K562 (cell line): ENCODE data around the gene PPIAL4G. TPM values are rescaled to one million over a fixed set of nuclear protein-coding genes. Genes with fewer than 3 reads are reported as not detected.

Source experiments
- MAFF ChIP-seq: IDR thresholded peaks from 2 replicates; pipeline ENCODE4 v1.6.1; 2012; ENCODE audit warnings: low read length, improper control_type of control experiment
- MBD2 ChIP-seq: sonication (generic); IDR thresholded peaks from 2 replicates; pipeline ENCODE4 v1.6.1; 2016; ENCODE audit warnings: low read depth, borderline replicate concordance
- NFRKB ChIP-seq: fragments of 450-650 bp; IDR thresholded peaks from 2 replicates; pipeline ENCODE4 v1.6.1; 2016; ENCODE audit warnings: low read depth
- TBL1XR1 ChIP-seq, 2 experiments: IDR thresholded peaks; 2 replicates each; pipeline ENCODE4 v1.6.1; 2012; ENCODE audit warnings: improper control_type of control experiment in 2 of 2, low read length in 2 of 2, mild to moderate bottlenecking in 1 of 2
- ZC3H11A ChIP-seq: IDR thresholded peaks from 2 replicates; pipeline ENCODE4 v1.6.1; 2012; ENCODE audit warnings: low read depth, low read length, improper control_type of control experiment
- ZNF407 ChIP-seq: fragments of 450-650 bp; IDR thresholded peaks from 2 replicates; pipeline ENCODE4 v1.6.1; 2016; ENCODE audit warnings: low read depth
- ZNF586 ChIP-seq: fragments of 450-650 bp; formaldehyde crosslinking; conservative IDR thresholded peaks from 2 replicates; pipeline ENCODE4 v1.4.0; 2020; ENCODE audit warnings: mild to moderate bottlenecking, moderate library complexity
- ZNF77 ChIP-seq: fragments of 250-450 bp; sonication (Bioruptor Pico); IDR thresholded peaks from 2 replicates; pipeline ENCODE4 v1.5.0; 2020
- polyA plus RNA-seq, 8 experiments: library from polyadenylated mRNA; depleted of rRNA in 4 of 8; stranded (reverse) in 5 of 8; unstranded in 3 of 8; fragments of >200 nt; fragmentation: Nextera tagmentation in 2 of 8; fragmentation: Illumina TruSeq in 1 of 8; extraction: Ambion mirVana in 2 of 8; extraction: Trizol in 1 of 8; gene quantifications; 2 replicates each; pipeline versions ENCODE4 v1.2.1 to v1.2.3, GENCODE V29; 2011 to 2014; ENCODE audit warnings: inconsistent platforms in 1 of 8, missing spikeins in 1 of 8
- total RNA-seq, 7 experiments: library from RNA; depleted of rRNA in 6 of 7; stranded (reverse); fragments of >200 nt in 6 of 7; fragmentation: Illumina TruSeq in 2 of 7; extraction: Trizol in 2 of 7; gene quantifications; 2 replicates each; pipeline versions ENCODE4 v1.2.1 to v1.2.3, GENCODE V29; 2011 to 2021; ENCODE audit warnings: low replicate concordance in 1 of 7
- TF ChIP-seq, protein P1 (sequence below): IDR thresholded peaks from 2 replicates; pipeline ENCODE4 v1.6.1; 2011; ENCODE audit not compliant: insufficient read length; ENCODE audit errors: extremely low read depth
- TF ChIP-seq, protein P2 (sequence below): fragments of 250-450 bp; sonication (Bioruptor Pico); IDR thresholded peaks from 2 replicates; pipeline ENCODE4 v1.4.0; 2020; ENCODE audit warnings: mild to moderate bottlenecking, moderate library complexity, borderline replicate concordance

PPIAL4G gene
- total and polyA plus RNA-seq, 9 of the 15 experiments (the other 6 are each of a cell fraction or from before 2014, with no cell fraction given): not detected

GRCh38 chr1:148522561-148523204 lies 39.6 kb upstream of the PPIAL4G start (continued):
- 0 out of 2 replicates have a peak, but pooled peaks have one; percentile 13 for TF ChIP-seq ZNF407
- TF ChIP-seq NFRKB: peak; percentile 60
- TF ChIP-seq MAFF: peak; percentile 94
- TF ChIP-seq MBD2: peak; percentile 97
- TF ChIP-seq, protein P1, sequence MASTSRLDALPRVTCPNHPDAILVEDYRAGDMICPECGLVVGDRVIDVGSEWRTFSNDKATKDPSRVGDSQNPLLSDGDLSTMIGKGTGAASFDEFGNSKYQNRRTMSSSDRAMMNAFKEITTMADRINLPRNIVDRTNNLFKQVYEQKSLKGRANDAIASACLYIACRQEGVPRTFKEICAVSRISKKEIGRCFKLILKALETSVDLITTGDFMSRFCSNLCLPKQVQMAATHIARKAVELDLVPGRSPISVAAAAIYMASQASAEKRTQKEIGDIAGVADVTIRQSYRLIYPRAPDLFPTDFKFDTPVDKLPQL: peak; percentile 93
- peak; percentile 52; the same call in 1 of the 2 replicates for TF ChIP-seq ZC3H11A
- TF ChIP-seq, protein P2, sequence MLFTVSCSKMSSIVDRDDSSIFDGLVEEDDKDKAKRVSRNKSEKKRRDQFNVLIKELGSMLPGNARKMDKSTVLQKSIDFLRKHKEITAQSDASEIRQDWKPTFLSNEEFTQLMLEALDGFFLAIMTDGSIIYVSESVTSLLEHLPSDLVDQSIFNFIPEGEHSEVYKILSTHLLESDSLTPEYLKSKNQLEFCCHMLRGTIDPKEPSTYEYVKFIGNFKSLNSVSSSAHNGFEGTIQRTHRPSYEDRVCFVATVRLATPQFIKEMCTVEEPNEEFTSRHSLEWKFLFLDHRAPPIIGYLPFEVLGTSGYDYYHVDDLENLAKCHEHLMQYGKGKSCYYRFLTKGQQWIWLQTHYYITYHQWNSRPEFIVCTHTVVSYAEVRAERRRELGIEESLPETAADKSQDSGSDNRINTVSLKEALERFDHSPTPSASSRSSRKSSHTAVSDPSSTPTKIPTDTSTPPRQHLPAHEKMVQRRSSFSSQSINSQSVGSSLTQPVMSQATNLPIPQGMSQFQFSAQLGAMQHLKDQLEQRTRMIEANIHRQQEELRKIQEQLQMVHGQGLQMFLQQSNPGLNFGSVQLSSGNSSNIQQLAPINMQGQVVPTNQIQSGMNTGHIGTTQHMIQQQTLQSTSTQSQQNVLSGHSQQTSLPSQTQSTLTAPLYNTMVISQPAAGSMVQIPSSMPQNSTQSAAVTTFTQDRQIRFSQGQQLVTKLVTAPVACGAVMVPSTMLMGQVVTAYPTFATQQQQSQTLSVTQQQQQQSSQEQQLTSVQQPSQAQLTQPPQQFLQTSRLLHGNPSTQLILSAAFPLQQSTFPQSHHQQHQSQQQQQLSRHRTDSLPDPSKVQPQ (CRISPR knock-in tag): 0 out of 2 replicates have a peak, but pooled peaks have one; percentile 8
- peak; percentile 97 for TF ChIP-seq ZNF586
- peak; percentile 77 to 91; a peak in 3 of 4 replicates for TF ChIP-seq TBL1XR1 (IDR thresholded peaks at IDR 0.05; ENCODE audit: low read length in 2 of 2)
- peak; percentile 97 for TF ChIP-seq ZNF77 (CRISPR knock-in tag)
